GM23338 (cell line): ENCODE results near the gene TMEM200A. TPM values are rescaled to one million over a fixed set of nuclear protein-coding genes. Genes with fewer than 3 reads are reported as not detected.
A peak's percentile ranks its signal among the peaks of the same experiment; 100 is the strongest.

Source experiments
- ATAC-seq: fragments of 200-7000 bp; cut with Tn5 transposase; 3 replicates; pipeline ENCODE4 v1.9.1; 2020
- DNase-seq: peaks from one replicate; pipeline ENCODE4 v3.0.0-alpha.2; 2015; ENCODE audit warnings: low spot score
- H2AFZ ChIP-seq: fragments of 200-600 bp; sonication (generic); 2 replicates; pipeline ENCODE4 v1.8.0; 2016; ENCODE audit warnings: antibody characterized with exemption, mild to moderate bottlenecking, moderate library complexity
- H3F3A ChIP-seq: fragments of 200-600 bp; sonication (generic); replicated peaks from 2 replicates; pipeline ENCODE4 v1.8.0; 2017; ENCODE audit warnings: antibody characterized with exemption, mixed run types, low read depth
- H3K27ac ChIP-seq: fragments of 200-600 bp; sonication (generic); 2 replicates; pipeline ENCODE4 v1.6.1; 2016; ENCODE audit warnings: low read depth
- H3K27me3 ChIP-seq: fragments of 200-600 bp; sonication (generic); 2 replicates; pipeline ENCODE4 v1.8.0; 2016; ENCODE audit warnings: mild to moderate bottlenecking, mixed run types, moderate library complexity; ENCODE audit not compliant: insufficient read depth
- H3K36me3 ChIP-seq: fragments of 200-600 bp; sonication (generic); 2 replicates; pipeline ENCODE4 v1.8.0; 2016; ENCODE audit warnings: mild to moderate bottlenecking; ENCODE audit not compliant: insufficient read depth
- H3K4me1 ChIP-seq: fragments of 200-600 bp; sonication (generic); 2 replicates; pipeline ENCODE4 v1.8.0; 2016; ENCODE audit warnings: mild to moderate bottlenecking, moderate library complexity; ENCODE audit not compliant: insufficient read depth
- H3K4me2 ChIP-seq: fragments of 200-600 bp; sonication (generic); 2 replicates; pipeline ENCODE4 v1.7.1; 2017; ENCODE audit warnings: mixed run types
- H3K4me3 ChIP-seq: fragments of 200-600 bp; sonication (generic); 2 replicates; pipeline ENCODE4 v1.6.1; 2016; ENCODE audit warnings: mixed run types
- H3K79me2 ChIP-seq: fragments of 200-600 bp; sonication (generic); replicated peaks from 2 replicates; pipeline ENCODE4 v1.8.0; 2017; ENCODE audit warnings: mild to moderate bottlenecking; ENCODE audit not compliant: insufficient read depth
- H3K9me2 ChIP-seq: fragments of 200-600 bp; sonication (generic); 2 replicates; pipeline ENCODE4 v1.8.0; 2017; ENCODE audit not compliant: insufficient read depth
- H4K20me1 ChIP-seq: fragments of 200-600 bp; sonication (generic); replicated peaks from 2 replicates; pipeline ENCODE4 v1.8.0; 2017; ENCODE audit warnings: mild to moderate bottlenecking; ENCODE audit not compliant: insufficient read depth
- H3K27ac Mint-ChIP-seq: 2 replicates; pipeline ENCODE4 v1.8.0; 2020; ENCODE audit warnings: inconsistent platforms, mild to moderate bottlenecking, moderate library complexity, mixed read lengths
- H3K27me3 Mint-ChIP-seq: 3 replicates; pipeline ENCODE4 v1.8.0; 2022; ENCODE audit warnings: low read depth, mild to moderate bottlenecking, moderate library complexity, mixed read lengths, inconsistent platforms; ENCODE audit not compliant: insufficient read depth, poor library complexity
- H3K36me3 Mint-ChIP-seq: 3 replicates; pipeline ENCODE4 v1.8.0; 2021; ENCODE audit warnings: low read depth, mild to moderate bottlenecking, inconsistent platforms, moderate library complexity, mixed read lengths
- H3K4me1 Mint-ChIP-seq: 3 replicates; pipeline ENCODE4 v1.8.0; 2020; ENCODE audit warnings: mild to moderate bottlenecking, inconsistent platforms, mixed read lengths
- H3K4me3 Mint-ChIP-seq: 3 replicates; pipeline ENCODE4 v1.8.0; 2021; ENCODE audit warnings: moderate library complexity, mild to moderate bottlenecking, inconsistent platforms, mixed read lengths
- H3K9me3 Mint-ChIP-seq: 3 replicates; pipeline ENCODE4 v1.8.0; 2020; ENCODE audit warnings: moderate library complexity, mild to moderate bottlenecking, inconsistent platforms, mixed read lengths
- EZH2phosphoT487 ChIP-seq: fragments of 200-600 bp; sonication (generic); IDR thresholded peaks from one replicate; pipeline ENCODE4 v1.8.1; 2018; ENCODE audit warnings: antibody characterized with exemption; ENCODE audit not compliant: unreplicated experiment
- NANOG ChIP-seq: IDR thresholded peaks from 2 replicates; pipeline ENCODE4 v1.6.1; 2016; ENCODE audit warnings: antibody characterized with exemption, borderline replicate concordance
- polyA plus RNA-seq: library from polyadenylated mRNA; unstranded; fragments of >200 nt; fragmentation: Nextera tagmentation; extraction: Ambion mirVana; gene quantifications from 2 replicates; pipeline ENCODE4 v1.2.1, GENCODE V29; 2016
- total RNA-seq: library from RNA; depleted of rRNA; stranded (reverse); fragments of >200 nt; shearing (Covaris generic); gene quantifications from 2 replicates; pipeline ENCODE4 v1.2.3, GENCODE V29; 2014
- TF ChIP-seq, protein P1 (sequence below), 2 experiments: fragments of 200-600 bp in 1 of 2; sonication (generic) in 1 of 2; conservative IDR thresholded peaks; 2 replicates each; pipeline versions ENCODE4 v1.5.1 to v1.6.1; 2016 to 2017; ENCODE audit warnings: antibody characterized with exemption in 2 of 2, low read depth in 2 of 2, mild to moderate bottlenecking in 2 of 2, moderate library complexity in 1 of 2
- TF ChIP-seq, protein P2 (sequence below): fragments of 250-450 bp; sonication (Bioruptor Pico); IDR thresholded peaks from 2 replicates; pipeline ENCODE4 v1.5.0; 2020; ENCODE audit warnings: mild to moderate bottlenecking, moderate library complexity

Gene TMEM200A
- total and polyA plus RNA-seq, 2 experiments from 2014 or later: 7.1 to 22.7 TPM

- DNase-seq: peak; percentile 13
- Mint-ChIP-seq H3K36me3 (no peaks in the 10 kb centered on the region), H3K9me3 (no peaks in the 10 kb centered on the region)
Observed at GRCh38 chr6:130457605-130458004, 91.8 kb downstream of the TMEM200A start.

More at GRCh38 chr6:130457605-130458004, 91.8 kb downstream of the TMEM200A start:
- ATAC-seq: peak; percentile 58; the same call in 2 of the 3 replicates
- H3K4me2 ChIP-seq: no peak overlapping the region
- Mint-ChIP-seq H3K27me3 (peaks cover 3% of the 10 kb centered on the region), H3K27ac (no peak overlapping the region), H3K4me1 (peaks cover 12% of the 10 kb centered on the region; the same call in 2 of the 3 replicates), H3K4me3 (no peak overlapping the region)
- peaks cover 10% of the 10 kb centered on the region for H3K9me2 ChIP-seq
- no peak overlapping the region for H3K4me3 ChIP-seq
- H2AFZ ChIP-seq: no peak overlapping the region
- TF ChIP-seq, protein P1, sequence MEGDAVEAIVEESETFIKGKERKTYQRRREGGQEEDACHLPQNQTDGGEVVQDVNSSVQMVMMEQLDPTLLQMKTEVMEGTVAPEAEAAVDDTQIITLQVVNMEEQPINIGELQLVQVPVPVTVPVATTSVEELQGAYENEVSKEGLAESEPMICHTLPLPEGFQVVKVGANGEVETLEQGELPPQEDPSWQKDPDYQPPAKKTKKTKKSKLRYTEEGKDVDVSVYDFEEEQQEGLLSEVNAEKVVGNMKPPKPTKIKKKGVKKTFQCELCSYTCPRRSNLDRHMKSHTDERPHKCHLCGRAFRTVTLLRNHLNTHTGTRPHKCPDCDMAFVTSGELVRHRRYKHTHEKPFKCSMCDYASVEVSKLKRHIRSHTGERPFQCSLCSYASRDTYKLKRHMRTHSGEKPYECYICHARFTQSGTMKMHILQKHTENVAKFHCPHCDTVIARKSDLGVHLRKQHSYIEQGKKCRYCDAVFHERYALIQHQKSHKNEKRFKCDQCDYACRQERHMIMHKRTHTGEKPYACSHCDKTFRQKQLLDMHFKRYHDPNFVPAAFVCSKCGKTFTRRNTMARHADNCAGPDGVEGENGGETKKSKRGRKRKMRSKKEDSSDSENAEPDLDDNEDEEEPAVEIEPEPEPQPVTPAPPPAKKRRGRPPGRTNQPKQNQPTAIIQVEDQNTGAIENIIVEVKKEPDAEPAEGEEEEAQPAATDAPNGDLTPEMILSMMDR (conservative IDR thresholded peaks at IDR 0.05; ENCODE audit: low read depth in 2 of 2): peak; percentile 21 to 45; a peak in 3 of 4 replicates
- TF ChIP-seq EZH2phosphoT487 (no peak), NANOG (no peak)
- TF ChIP-seq, protein P2, sequence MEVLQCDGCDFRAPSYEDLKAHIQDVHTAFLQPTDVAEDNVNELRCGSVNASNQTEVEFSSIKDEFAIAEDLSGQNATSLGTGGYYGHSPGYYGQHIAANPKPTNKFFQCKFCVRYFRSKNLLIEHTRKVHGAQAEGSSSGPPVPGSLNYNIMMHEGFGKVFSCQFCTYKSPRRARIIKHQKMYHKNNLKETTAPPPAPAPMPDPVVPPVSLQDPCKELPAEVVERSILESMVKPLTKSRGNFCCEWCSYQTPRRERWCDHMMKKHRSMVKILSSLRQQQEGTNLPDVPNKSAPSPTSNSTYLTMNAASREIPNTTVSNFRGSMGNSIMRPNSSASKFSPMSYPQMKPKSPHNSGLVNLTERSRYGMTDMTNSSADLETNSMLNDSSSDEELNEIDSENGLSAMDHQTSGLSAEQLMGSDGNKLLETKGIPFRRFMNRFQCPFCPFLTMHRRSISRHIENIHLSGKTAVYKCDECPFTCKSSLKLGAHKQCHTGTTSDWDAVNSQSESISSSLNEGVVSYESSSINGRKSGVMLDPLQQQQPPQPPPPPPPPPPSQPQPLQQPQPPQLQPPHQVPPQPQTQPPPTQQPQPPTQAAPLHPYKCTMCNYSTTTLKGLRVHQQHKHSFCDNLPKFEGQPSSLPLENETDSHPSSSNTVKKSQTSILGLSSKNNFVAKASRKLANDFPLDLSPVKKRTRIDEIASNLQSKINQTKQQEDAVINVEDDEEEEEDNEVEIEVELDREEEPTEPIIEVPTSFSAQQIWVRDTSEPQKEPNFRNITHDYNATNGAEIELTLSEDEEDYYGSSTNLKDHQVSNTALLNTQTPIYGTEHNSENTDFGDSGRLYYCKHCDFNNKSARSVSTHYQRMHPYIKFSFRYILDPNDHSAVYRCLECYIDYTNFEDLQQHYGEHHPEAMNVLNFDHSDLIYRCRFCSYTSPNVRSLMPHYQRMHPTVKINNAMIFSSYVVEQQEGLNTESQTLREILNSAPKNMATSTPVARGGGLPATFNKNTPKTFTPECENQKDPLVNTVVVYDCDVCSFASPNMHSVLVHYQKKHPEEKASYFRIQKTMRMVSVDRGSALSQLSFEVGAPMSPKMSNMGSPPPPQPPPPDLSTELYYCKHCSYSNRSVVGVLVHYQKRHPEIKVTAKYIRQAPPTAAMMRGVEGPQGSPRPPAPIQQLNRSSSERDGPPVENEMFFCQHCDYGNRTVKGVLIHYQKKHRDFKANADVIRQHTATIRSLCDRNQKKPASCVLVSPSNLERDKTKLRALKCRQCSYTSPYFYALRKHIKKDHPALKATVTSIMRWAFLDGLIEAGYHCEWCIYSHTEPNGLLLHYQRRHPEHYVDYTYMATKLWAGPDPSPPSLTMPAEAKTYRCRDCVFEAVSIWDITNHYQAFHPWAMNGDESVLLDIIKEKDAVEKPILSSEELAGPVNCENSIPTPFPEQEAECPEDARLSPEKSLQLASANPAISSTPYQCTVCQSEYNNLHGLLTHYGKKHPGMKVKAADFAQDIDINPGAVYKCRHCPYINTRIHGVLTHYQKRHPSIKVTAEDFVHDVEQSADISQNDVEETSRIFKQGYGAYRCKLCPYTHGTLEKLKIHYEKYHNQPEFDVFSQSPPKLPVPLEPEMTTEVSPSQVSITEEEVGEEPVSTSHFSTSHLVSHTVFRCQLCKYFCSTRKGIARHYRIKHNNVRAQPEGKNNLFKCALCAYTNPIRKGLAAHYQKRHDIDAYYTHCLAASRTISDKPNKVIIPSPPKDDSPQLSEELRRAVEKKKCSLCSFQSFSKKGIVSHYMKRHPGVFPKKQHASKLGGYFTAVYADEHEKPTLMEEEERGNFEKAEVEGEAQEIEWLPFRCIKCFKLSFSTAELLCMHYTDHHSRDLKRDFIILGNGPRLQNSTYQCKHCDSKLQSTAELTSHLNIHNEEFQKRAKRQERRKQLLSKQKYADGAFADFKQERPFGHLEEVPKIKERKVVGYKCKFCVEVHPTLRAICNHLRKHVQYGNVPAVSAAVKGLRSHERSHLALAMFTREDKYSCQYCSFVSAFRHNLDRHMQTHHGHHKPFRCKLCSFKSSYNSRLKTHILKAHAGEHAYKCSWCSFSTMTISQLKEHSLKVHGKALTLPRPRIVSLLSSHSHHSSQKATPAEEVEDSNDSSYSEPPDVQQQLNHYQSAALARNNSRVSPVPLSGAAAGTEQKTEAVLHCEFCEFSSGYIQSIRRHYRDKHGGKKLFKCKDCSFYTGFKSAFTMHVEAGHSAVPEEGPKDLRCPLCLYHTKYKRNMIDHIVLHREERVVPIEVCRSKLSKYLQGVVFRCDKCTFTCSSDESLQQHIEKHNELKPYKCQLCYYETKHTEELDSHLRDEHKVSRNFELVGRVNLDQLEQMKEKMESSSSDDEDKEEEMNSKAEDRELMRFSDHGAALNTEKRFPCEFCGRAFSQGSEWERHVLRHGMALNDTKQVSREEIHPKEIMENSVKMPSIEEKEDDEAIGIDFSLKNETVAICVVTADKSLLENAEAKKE (CRISPR knock-in tag): 0 out of 2 replicates have a peak, but pooled peaks have one; percentile 43
- H3F3A ChIP-seq: no peaks in the 10 kb centered on the region
- H3K79me2 ChIP-seq: no peaks in the 10 kb centered on the region
- H3K27ac ChIP-seq: no peak overlapping the region
- no peaks in the 10 kb centered on the region for H3K36me3 ChIP-seq
- 0 out of 2 replicates have a peak, but pooled peaks cover 6% of the 10 kb centered on the region for H3K4me1 ChIP-seq
- no peaks in the 10 kb centered on the region for H4K20me1 ChIP-seq
- H3K27me3 ChIP-seq: no peaks in the 10 kb centered on the region
